Activated B cell treated with CpG ODN at 0.5 μM for 24 hours (primary cell): ENCODE measurements around the gene CC2D2B. TPM values are rescaled to one million over a fixed set of nuclear protein-coding genes. Genes with fewer than 3 reads are reported as not detected.

Source experiments
- ATAC-seq: fragments of 200-7000 bp; cut with Tn5 transposase; one replicate; pipeline ENCODE4 v1.10.0; 2021; ENCODE audit warnings: low read depth, mild to moderate bottlenecking, moderate library complexity
- CTCF ChIA-PET: fragments of 350-600 bp; sonication (Branson Sonifier 250); formaldehyde crosslinking; loops from one replicate; lab custom pipeline; 2021; ENCODE audit warnings: antibody characterized with exemption; lab: Charles Lee
- POLR2A ChIA-PET: fragments of 350-600 bp; sonication (Branson Sonifier 250); formaldehyde crosslinking; loops from one replicate; lab custom pipeline; 2021; ENCODE audit warnings: antibody characterized with exemption; lab: Charles Lee
- DNase-seq: peaks from one replicate; pipeline ENCODE4 v3.0.0; 2022
- H3K27ac Mint-ChIP-seq: one replicate; pipeline ENCODE4 v1.8.0; 2020; ENCODE audit warnings: mixed read lengths
- H3K27me3 Mint-ChIP-seq: one replicate; pipeline ENCODE4 v1.8.0; 2021; ENCODE audit warnings: mixed read lengths
- H3K36me3 Mint-ChIP-seq: one replicate; pipeline ENCODE4 v1.8.0; 2021; ENCODE audit warnings: low read depth, mixed read lengths
- H3K4me1 Mint-ChIP-seq: one replicate; pipeline ENCODE4 v1.8.0; 2021; ENCODE audit warnings: mixed read lengths
- H3K4me3 Mint-ChIP-seq: one replicate; pipeline ENCODE4 v1.8.0; 2020; ENCODE audit warnings: mild to moderate bottlenecking, mixed read lengths
- H3K9me3 Mint-ChIP-seq: one replicate; pipeline ENCODE4 v1.8.0; 2020; ENCODE audit warnings: mixed read lengths
- intact Hi-C: fragments of 100-400 bp; cut with micrococcal nuclease; formaldehyde crosslinking; loops from one replicate; pipeline ENCODE4 v1.15.1; 2024
- total RNA-seq: library from RNA; stranded (reverse); gene quantifications from 2 replicates; pipeline ENCODE4 v1.2.3, GENCODE V29; 2022
- TF ChIP-seq, protein P1 (sequence below): fragments of 200-600 bp; IDR thresholded peaks from one replicate; pipeline ENCODE4 v1.8.0; 2022; ENCODE audit warnings: antibody characterized with exemption, mild to moderate bottlenecking

CC2D2B gene
- total RNA-seq, 1 donor from 2014 or later: 2.0 TPM

DNA sequence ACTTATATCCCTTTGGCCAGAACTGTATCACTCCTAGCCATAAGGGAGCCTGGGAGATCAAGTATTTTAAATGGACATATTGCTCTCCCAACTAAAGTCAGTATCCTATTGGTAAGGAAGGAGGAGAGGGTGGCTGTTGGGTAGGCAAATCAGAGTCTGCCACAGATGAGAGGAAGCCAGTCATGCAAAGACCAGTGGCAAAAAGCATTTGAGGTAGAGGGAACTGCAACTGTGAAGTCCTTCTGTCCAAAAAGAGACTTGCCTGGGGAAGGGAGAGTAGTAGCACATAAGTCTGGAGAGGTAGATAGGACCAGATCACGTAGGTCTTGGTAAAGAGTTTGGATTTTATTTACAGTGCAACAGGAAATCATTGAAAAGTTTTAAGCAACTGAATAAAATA is 126.8 kb downstream of the CC2D2B start:
- Mint-ChIP-seq H3K27ac (no peak overlapping the region), H3K4me3 (no peak overlapping the region), H3K9me3 (no peaks in the 10 kb centered on the region), H3K27me3 (no peaks in the 10 kb centered on the region), H3K4me1 (peaks cover 8% of the 10 kb centered on the region), H3K36me3 (no peaks in the 10 kb centered on the region)
- ATAC-seq (no peak), DNase-seq (no peak)
- POLR2A ChIA-PET: no interaction called here
- intact Hi-C loops: no loop called here
- TF ChIP-seq, protein P1, sequence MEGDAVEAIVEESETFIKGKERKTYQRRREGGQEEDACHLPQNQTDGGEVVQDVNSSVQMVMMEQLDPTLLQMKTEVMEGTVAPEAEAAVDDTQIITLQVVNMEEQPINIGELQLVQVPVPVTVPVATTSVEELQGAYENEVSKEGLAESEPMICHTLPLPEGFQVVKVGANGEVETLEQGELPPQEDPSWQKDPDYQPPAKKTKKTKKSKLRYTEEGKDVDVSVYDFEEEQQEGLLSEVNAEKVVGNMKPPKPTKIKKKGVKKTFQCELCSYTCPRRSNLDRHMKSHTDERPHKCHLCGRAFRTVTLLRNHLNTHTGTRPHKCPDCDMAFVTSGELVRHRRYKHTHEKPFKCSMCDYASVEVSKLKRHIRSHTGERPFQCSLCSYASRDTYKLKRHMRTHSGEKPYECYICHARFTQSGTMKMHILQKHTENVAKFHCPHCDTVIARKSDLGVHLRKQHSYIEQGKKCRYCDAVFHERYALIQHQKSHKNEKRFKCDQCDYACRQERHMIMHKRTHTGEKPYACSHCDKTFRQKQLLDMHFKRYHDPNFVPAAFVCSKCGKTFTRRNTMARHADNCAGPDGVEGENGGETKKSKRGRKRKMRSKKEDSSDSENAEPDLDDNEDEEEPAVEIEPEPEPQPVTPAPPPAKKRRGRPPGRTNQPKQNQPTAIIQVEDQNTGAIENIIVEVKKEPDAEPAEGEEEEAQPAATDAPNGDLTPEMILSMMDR: no peak
- CTCF ChIA-PET: no interaction called here

DNA sequence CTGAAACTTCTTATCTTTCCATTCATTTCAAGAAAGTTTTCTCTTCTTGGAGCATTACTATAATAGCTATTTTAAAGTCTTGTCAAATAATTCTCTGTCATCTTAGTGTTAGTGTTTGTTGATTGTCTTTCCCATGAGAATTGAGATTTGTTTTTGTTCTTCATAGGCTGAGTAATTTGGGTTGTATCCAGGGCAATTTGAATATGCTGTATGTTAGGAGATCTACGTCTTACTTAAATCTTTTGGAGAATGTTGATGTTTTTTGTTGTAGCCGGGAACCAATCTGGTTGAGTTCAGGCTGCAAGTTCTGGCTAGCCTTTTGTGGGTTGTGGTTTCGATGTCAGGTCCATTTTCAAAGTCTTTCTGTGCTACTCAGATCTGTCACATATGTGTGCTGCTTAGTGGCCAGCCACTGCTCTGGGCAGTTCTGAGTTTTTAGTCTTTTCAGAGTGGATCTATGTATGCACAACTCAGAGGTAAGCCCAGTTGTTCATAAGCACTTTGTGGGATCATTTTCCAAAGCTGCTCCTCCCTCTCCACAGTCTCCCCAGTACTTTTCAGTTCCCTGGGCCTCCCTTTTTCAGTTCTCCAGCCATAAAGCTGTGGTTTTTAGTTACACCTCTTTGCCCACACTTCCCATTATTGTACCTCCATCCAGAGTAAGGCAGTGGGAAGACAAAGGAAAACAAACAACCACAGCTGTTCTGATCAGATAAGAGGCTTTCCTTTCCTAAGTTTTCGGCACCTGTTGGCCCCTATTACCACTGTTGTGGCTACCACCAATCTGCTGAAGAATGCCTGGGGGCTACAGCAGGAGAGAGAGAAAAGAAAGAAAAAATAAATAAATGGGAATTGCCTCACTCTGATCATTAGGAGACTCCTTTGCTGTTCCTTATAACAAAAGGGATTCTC is 131.0 kb downstream of the CC2D2B start:
- Mint-ChIP-seq H3K27ac (no peak overlapping the region), H3K4me1 (peaks cover 13% of the 10 kb centered on the region), H3K36me3 (no peaks in the 10 kb centered on the region), H3K27me3 (no peaks in the 10 kb centered on the region), H3K9me3 (no peaks in the 10 kb centered on the region), H3K4me3 (no peak overlapping the region)
- no peak for ATAC-seq
- TF ChIP-seq, protein P1: no peak
- no peak for DNase-seq
- POLR2A ChIA-PET: interaction anchor here (0.6 kb wide), 1 partner anchor 191 kb away, joined by 6 read pairs; no protein-coding TSS in a partner anchor
- intact Hi-C loops: no loop called here
- CTCF ChIA-PET: interaction anchor here (0.6 kb wide), 1 partner anchor 22 kb away, joined by 3 read pairs; no protein-coding TSS in a partner anchor

DNA sequence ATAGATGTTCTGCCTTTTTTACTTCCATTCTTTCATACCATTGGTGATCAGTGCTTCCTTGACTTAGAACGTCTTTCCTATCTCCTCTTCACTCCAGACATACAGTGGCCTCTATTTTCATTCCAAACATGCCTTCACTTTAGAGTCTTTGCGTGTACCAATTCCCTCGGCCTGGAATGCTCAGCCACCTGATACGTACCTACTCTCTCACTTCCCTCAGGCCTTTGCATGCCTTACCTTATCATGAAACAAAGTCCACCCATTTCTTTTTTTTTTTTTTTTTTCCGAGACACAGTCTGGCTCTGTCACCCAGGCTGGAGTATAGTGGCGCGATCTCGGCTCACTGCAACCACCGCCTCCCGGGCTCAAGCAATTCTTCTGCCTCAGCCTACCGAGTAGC is 133.4 kb downstream of the CC2D2B start:
- Mint-ChIP-seq H3K36me3 (peaks cover 5% of the 10 kb centered on the region), H3K9me3 (no peaks in the 10 kb centered on the region), H3K27ac (no peak overlapping the region), H3K27me3 (no peaks in the 10 kb centered on the region), H3K4me3 (no peak overlapping the region), H3K4me1 (peaks cover 25% of the 10 kb centered on the region)
- intact Hi-C loops: loop anchor here (5.0 to 10.0 kb wide), 5 partner anchors 134 to 746 kb away; partner anchors contain the start of genes ALDH18A1, CC2D2B, PDLIM1 and TCTN3
- DNase-seq: no peak
- CTCF ChIA-PET: no interaction called here
- ATAC-seq: no peak
- POLR2A ChIA-PET: no interaction called here
- TF ChIP-seq, protein P1: no peak

DNA sequence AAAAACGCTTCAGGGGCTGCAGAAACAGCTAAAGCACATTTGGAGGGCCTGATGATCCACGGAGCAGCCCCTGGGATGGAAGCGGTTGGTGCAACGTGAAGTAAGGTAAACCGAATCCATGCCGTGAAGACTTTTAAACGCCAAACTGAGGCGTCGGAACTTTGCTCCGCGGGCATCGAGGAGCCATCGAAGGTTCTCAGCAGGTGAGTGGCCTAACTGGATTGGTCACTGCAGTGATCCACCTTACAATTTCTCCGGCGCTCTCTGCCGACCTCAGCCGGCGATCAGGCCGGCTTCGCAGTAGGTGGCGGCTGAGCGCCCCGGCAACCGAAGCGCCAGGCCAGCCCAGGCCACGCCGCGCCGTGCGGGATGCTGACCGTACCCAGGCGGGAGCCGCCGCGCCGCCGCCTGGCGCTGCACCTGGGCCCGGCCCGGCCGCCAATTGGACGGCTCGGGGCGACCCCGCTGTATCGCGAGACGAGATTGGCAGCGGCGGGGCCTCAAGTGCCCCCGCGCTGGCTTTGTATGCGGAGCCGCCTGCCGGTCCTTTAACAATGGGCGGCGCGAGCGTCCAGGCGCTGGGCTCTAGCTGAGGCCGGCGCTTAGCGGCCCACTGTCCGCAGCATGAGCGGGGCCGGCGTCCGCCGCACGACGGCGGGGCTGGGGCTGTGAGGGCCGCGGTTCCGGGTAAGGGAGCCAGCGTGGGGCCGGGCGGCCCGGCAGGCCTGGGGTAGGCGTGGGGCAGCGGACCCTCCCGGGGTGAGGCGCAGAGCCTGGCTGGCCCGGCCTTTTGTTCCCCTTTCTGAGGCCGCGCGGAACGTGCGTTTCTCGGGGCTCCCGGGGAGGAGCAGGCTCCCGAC is 135.5 kb downstream of the CC2D2B start, which contains the start of gene CCNJ:
Gene CCNJ, plus strand, starts transcription at position 551 of the 860 bp plus-strand sequence. CDS start 811 bp downstream, outside the sequence.
- ChIA-PET POLR2A (interaction anchor here (0.5 to 2.4 kb wide), 10 partner anchors 12 to 1681 kb away, joined by 3 to 22 read pairs (median 4); partner anchors contain the start of genes ALDH18A1, TCTN3 and ZNF518A), CTCF (no interaction called here)
- TF ChIP-seq, protein P1: no peak
- peak within 1 kb of the TSS; percentile 93 for H3K4me3 Mint-ChIP-seq
- peaks cover 26% of the 10 kb centered on the region for H3K36me3 Mint-ChIP-seq
- peaks cover 40% of the 10 kb centered on the region for H3K4me1 Mint-ChIP-seq
- ATAC-seq (peak; percentile 88), DNase-seq (peak; percentile 83)
- peak within 1 kb of the TSS; percentile 80 for H3K27ac Mint-ChIP-seq
- H3K27me3 Mint-ChIP-seq: no peaks in the 10 kb centered on the region
- intact Hi-C loops: loop anchor here (1.0 to 10.0 kb wide), 10 partner anchors 8 to 748 kb away; partner anchors contain the start of genes ALDH18A1, CC2D2B, PDLIM1 and SORBS1
- H3K9me3 Mint-ChIP-seq: no peaks in the 10 kb centered on the region
